DMS153 (cell line): Measurements from ENCODE around the gene RPS6KC1.
"Not testable (repeated sequence)": the region's sequence is repeated elsewhere in the genome, so short reads cannot be mapped to it uniquely, and the experiment has no call there.

Source experiments
- DNase-seq: peaks from one replicate; lab custom pipeline; 2025; lab: John Stamatoyannopoulos, UW

RPS6KC1 gene

DNA sequence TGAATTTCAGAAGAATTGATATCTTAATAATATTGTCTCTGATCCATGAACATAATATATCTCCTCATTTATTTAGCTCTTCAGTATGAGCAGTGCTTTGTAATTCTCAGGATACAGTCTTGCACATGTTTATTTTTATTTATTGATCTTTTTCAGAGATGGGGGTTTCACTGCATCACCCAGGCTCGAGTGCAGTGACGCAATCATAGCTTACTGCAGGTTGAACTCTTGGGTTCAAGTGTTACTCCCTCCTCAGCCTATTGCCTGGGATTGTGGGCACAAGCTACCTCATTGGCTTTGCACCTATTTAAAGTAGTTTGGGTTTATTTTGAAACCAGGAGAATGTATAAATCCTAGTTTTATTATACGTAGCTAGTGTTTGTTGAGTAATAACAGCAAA, 4.7 kb downstream of the RPS6KC1 start:
- no peak for DNase-seq

- no peak for DNase-seq
Observed at GRCh38 chr1:213057264-213058059, 6.4 kb downstream of the RPS6KC1 start.

DNA sequence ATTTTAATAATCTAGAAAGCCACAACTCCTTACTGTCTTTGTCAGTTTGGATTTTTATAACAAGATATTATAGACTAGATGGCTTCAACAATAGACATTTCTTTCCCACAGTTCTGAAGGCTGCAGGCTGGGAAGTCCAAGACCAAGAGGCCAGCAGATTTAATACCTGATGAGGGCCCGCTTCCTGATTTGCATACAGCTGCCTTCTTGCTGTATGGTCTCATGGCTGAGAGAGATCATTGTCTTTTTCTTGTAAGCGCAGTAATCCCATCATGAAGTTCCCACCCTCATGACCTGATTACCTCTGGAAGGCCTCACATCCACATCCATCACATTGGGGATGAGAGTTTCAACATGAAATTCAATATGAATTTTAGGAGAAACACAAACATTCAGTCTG, 9.8 kb downstream of the RPS6KC1 start:
- DNase-seq, result no peak

GRCh38 chr1:213061263-213061662, 10.2 kb downstream of the RPS6KC1 start:
- no peak for DNase-seq

GRCh38 chr1:213065800-213066199, 14.8 kb downstream of the RPS6KC1 start:
- no peak for DNase-seq

DNA sequence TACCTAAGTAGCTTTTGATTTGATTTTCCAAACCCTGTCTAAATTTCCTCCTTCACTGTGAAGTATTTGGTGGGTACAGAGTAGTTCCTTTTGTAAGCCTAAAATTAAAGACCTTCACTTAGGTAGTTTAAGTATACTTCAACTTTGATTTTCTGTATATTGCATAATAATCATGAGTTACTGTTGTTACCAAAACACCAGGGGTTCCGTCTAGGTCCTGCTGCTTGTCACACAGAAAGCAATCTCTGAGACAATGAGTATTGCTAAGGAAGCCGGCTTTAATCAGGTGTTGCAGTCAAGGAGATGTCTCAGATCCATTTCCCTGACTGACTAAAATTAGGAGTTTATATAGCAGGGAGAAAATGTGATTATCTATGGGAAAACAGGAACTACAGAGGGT, 15.3 kb downstream of the RPS6KC1 start:
- no peak for DNase-seq

GRCh38 chr1:213067352-213067751, 16.3 kb downstream of the RPS6KC1 start:
- no peak for DNase-seq

DNA sequence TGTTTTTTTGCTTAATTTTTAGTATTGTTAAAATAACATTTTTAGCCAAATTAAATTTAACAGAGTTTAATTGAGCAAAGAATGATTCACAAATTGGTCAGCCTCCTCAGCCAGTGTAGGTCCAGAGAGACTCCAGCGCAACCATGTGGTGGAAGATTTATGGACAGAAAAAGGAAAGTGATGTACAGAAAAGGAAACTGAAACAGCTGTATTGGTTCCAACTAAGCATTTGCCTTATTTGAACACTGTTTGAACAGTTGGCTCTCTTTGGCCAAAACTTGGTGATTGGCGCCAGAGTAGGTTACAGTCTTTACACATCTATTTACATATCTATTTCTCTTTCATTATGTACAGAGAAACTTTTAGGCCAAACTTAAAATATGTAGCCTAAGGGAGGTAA, 19.4 kb downstream of the RPS6KC1 start:
- DNase-seq, result no peak

DNA sequence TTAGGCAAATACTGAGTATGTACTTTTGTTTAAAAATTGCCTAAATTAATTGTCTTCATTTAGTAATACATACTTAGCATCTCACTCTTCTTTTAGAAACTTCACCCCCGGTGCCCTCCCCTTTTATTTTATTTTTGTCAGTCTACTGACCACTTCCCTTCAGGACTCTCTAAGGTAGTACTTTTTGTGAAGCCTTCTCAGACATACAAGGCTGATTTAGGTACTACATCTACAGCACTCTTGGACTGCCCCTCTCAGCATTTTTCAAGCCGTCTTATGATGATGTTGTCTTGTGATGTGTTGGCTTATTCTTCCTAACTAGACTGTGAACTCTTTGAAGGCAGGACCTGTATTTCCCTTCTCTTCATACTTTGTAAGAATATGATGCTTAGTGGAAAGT, 24.7 kb downstream of the RPS6KC1 start:
- no peak for DNase-seq

DNA sequence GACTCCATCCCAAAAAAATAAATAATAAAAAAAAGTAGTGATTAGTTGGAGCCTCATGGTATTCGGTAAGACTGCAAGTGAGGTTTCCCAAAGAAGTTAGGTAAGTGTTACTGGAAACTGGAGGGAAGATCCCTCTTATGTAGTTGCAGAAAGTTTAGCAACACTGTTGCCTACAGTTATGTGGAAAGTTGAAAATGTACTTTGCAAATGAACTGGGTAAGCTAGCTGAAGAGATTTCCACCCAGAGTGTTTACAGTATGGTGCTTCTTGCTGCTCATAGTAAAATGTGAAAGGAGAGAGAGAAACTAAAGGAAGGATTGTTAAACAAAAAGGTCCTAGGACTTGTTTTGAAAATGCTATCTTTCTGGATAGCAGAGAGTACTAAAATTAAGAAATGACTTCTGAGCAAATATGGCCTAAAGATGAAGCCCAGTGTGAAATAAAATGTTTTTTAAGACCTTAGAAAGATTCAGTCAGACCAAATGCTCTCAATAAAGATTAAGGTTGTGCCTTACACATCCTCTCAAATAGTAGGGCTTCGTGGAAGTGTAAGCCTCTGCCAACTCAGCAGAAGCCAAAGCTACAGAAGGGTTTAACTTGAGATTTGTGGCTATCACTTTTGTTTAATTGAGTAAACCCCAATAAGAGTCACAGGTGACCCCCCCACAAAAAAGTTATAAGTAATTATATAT, 31.5 kb downstream of the RPS6KC1 start:
- no peak for DNase-seq

DNA sequence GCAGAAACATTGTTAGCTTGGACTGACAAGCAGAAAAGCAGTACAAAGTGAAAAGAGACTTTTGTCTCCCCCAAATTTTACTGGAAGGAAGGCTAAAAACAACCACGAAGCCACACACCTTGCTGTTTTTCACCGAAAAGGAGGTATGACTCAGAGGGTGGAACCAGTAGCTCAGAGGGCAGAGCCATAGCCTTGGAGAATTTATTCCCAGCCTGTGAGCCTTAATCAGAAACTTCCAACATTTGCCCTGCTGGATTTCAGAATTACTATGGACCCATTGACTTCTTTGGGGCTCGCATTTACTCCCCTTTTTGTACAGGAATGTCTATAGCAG, 32.0 kb downstream of the RPS6KC1 start:
- DNase-seq, result no peak

GRCh38 chr1:213087911-213088310, 36.9 kb downstream of the RPS6KC1 start:
- no peak for DNase-seq

- no peak for DNase-seq
Observed at GRCh38 chr1:213089924-213090677, 39.1 kb downstream of the RPS6KC1 start.

GRCh38 chr1:213094446-213094845, 43.4 kb downstream of the RPS6KC1 start:
- DNase-seq, result no peak

DNA sequence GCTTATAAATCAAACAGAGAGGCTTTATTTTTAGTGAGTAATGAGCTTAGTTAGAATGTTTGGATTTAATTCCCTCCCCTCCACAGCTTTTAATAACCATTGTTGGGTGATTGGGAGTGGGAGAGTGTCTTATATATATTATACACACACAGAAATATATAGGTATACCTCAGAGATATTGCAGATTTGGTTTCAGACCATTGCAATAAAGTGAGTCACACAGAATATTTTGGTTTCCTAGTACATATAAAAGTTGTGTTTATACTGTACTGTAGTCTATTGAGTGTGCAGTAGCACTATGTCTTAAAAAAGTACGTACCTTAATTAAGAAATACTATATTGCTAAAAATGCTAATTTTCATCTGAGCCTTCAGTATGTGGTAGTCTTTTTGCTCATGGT, 44.4 kb downstream of the RPS6KC1 start:
- no peak for DNase-seq

- no peak for DNase-seq
Observed at GRCh38 chr1:213099682-213100399, 48.8 kb downstream of the RPS6KC1 start.

DNA sequence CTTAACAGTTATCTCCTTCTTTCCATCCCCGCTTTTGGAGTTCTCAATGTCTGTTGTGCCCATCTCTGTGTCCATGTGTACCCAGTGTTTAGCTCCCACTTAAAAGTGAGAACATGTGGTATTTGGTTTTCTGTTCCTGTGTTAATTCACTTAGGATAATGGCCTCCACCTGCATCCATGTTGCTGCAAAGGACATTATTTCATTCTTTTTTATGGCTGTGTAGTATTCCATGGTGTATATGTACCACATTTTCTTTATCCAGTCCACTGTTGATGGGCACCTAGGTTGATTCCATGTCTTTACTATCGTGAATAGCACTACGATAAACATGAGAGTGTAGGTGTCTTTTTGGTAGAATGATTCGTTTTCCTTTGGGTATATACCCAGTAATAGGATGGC, 49.5 kb downstream of the RPS6KC1 start:
- not testable (repeated sequence) for DNase-seq

DNA sequence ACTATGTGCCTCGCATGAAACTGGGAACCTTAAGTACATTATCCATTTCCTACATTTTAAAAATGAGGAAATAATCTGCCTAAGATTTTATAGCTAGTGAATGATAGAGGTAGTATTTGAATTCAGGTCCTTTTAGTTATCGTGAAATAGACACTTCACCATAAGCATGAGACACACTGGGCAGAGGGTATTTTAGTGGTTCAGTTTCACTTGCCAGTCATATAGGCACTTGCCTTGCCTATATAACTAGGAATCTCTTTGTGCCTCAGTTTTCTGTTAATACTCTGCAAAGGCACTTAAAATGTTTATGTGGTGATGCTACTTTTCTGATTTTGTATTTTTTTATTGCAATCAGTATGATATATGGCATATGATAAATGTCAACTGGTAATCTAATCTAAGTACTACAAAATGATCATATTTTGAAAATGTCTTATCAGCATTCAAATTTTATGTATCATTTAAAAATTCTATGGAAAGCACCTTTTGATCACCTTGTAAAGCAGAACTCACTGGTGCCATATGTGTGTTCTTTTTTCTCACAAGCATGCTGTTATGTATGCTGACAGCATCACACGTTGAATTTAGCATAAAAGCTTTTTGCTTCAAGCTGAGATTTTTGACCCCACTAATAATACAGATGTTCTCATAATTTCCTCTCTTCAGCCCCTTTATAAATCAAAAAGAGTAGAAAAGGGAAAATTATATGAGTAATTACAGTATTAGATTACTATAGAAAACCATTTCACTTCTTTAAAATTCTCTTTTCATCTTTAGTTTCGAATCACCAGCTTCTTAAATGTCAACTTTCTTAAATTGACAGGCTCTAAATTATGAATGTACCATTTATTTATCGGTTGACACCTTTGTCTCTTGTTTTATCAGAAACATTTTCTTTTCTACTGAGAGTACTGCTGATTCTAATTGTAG, 52.6 kb downstream of the RPS6KC1 start:
- no peak for DNase-seq

- DNase-seq, result no peak
Observed at GRCh38 chr1:213104604-213105003, 53.6 kb downstream of the RPS6KC1 start.

DNA sequence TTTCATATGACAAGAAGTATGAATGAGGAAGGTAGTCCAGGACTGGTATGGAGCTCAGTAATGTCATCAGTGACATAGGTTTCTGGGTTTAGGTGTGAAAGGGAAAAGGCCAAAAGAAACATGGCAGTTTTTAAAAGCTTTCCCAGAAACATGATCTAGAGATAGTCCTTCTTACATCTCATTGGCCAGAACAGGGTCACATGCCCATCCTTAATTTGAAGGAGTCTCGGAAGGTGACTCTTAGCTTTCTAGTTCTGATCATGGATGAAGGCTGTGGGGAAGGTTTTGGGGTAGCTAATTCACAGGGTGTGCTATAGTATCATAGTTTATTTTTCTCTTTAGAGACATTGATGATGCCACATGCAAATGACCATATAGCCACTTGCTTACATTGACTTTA, 55.3 kb downstream of the RPS6KC1 start:
- DNase-seq, result no peak

DNA sequence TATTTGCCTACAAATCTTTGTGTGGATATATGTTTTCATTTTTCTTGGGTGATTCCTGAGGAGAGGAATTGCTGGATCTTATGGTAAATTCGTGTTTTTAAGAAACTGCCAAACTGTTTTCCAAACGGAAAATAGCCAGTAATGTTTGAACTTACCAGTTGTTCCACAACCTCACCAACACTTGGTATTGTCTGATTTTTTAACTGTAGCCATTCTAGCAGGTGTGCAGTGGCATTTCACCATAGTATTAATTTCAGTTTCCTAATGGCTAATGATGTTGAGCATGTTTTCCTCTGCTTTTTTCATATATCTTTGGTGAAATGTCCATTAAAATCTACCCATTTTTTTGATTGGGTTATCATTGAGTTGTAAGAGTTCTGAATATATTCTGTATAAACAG, 56.6 kb downstream of the RPS6KC1 start:
- DNase-seq, result no peak
